Heart left ventricle (tissue), 13 donors: ENCODE measurements around the gene ZFP28.

Experiments
- CTCF ChIP-seq, 12 donors: fragments of 200-600 bp; sonication (generic) in 4 of 12; IDR thresholded peaks; one replicate each; pipeline versions ENCODE4 v1.5.0 to v1.8.0; 2018 to 2022; ENCODE audit warnings: antibody characterized with exemption in 12 of 12, mild to moderate bottlenecking in 5 of 12
- POLR2A ChIP-seq, 2 donors: fragments of 450-650 bp; IDR thresholded peaks; one replicate each; pipeline ENCODE4 v1.6.1; 2017; ENCODE audit warnings: antibody characterized with exemption in 2 of 2, mild to moderate bottlenecking in 2 of 2, moderate library complexity in 2 of 2
- donor health status: ischemic (EF 13 %, LVEDD 7.1; RV severe dilation, severe dysfunction).
- donor health status: DM: no; HTN: yes; CAD: no.
- donor health status: DM: no; HTN: no; CAD: no.
- donor health status: ischemic (EF 25% LVEDD 6.9; RV normal size, moderate dysfunction).
- donor health status: ischemic (EF 25% LVEDD 5.7; RV mildly dilated, moderate dysfunction).
- donor health status: ischemic (EF 35%, LVEDD 5.7; RV mildly dilated, moderate dysfunction).
- donor health status: nonischemic (EF 11% LVEDD 7.7; RV severe dilation, severe dysfunction).
- donor health status: DM: yes; HTN: yes; CAD: no.
- donor health status: PGD.
- donor health status: ischemic (EF 29% LVEDD 5.4; RV normal size, mild dysfunction).
- donor health status: nonischemic (EF 23%, LVEDD 6.1; RV moderate dilation, normal function).

- TF ChIP-seq CTCF (IDR thresholded peaks at IDR 0.05), result no peak
- no peak for TF ChIP-seq POLR2A (IDR thresholded peaks at IDR 0.05)
Measured at GRCh38 chr19:56491399-56491798, 47.3 kb upstream of the ZFP28 start.
